Astrocyte (in vitro differentiated cells and primary cell): Measurements from ENCODE around the gene RAB27B. TPM values are rescaled to one million over a fixed set of nuclear protein-coding genes. Genes with fewer than 3 reads are reported as not detected.

ENCODE experiments used
- DNase-seq: peaks from one replicate; pipeline ENCODE4 v3.0.0-alpha.2; 2010; ENCODE audit warnings: low read depth
- FAIRE-seq: peaks from 2 replicates; lab custom pipeline; 2011; peaks lifted over from hg19 to GRCh38; lab: Jason Lieb, UNC
- H2AFZ ChIP-seq: 2 replicates; pipeline ENCODE4 v1.6.0; 2012; ENCODE audit warnings: low read depth, low read length, inconsistent platforms
- H3K27ac ChIP-seq: 2 replicates; pipeline ENCODE4 v1.5.1; 2011; ENCODE audit warnings: low read depth, low read length, inconsistent platforms
- H3K27me3 ChIP-seq: 2 replicates; pipeline ENCODE4 v1.6.0; 2011; ENCODE audit warnings: low read length, inconsistent platforms; ENCODE audit not compliant: insufficient read depth
- H3K36me3 ChIP-seq: 2 replicates; pipeline ENCODE4 v1.5.1; 2011; ENCODE audit warnings: low read length, inconsistent platforms; ENCODE audit not compliant: insufficient read depth
- H3K4me1 ChIP-seq: 2 replicates; pipeline ENCODE4 v1.5.1; 2011; ENCODE audit warnings: low read length, inconsistent platforms; ENCODE audit not compliant: insufficient read depth
- H3K4me2 ChIP-seq: 2 replicates; pipeline ENCODE4 v1.6.0; 2012; ENCODE audit warnings: low read length, inconsistent platforms
- H3K4me3 ChIP-seq: 2 replicates; pipeline ENCODE4 v1.5.1; 2011; ENCODE audit warnings: low read depth, mild to moderate bottlenecking, low read length, inconsistent platforms; ENCODE audit not compliant: insufficient read depth
- H3K79me2 ChIP-seq: 2 replicates; pipeline ENCODE4 v1.6.0; 2012; ENCODE audit warnings: mild to moderate bottlenecking, low read length, inconsistent platforms; ENCODE audit not compliant: insufficient read depth
- H3K9ac ChIP-seq: 2 replicates; pipeline ENCODE4 v1.6.0; 2012; ENCODE audit warnings: mild to moderate bottlenecking, low read length, inconsistent platforms
- H3K9me3 ChIP-seq: 2 replicates; pipeline ENCODE4 v1.5.1; 2012; ENCODE audit warnings: low read depth, mild to moderate bottlenecking, low read length, inconsistent platforms; ENCODE audit not compliant: insufficient read depth
- H4K20me1 ChIP-seq: 2 replicates; pipeline ENCODE4 v1.6.0; 2012; ENCODE audit warnings: low read length, inconsistent platforms; ENCODE audit not compliant: insufficient read depth
- H3K27ac Mint-ChIP-seq: one replicate; pipeline ENCODE4 v1.8.0; 2021; ENCODE audit warnings: mild to moderate bottlenecking, mixed read lengths; ENCODE audit not compliant: unreplicated experiment
- H3K27me3 Mint-ChIP-seq: one replicate; pipeline ENCODE4 v1.8.0; 2021; ENCODE audit warnings: low read depth, mixed read lengths; ENCODE audit not compliant: unreplicated experiment
- H3K36me3 Mint-ChIP-seq: one replicate; pipeline ENCODE4 v1.8.0; 2021; ENCODE audit warnings: low read depth, mixed read lengths; ENCODE audit not compliant: unreplicated experiment
- H3K4me1 Mint-ChIP-seq: one replicate; pipeline ENCODE4 v1.8.0; 2021; ENCODE audit warnings: low read depth, mixed read lengths; ENCODE audit not compliant: unreplicated experiment
- H3K4me3 Mint-ChIP-seq: one replicate; pipeline ENCODE4 v1.8.0; 2021; ENCODE audit warnings: mild to moderate bottlenecking, moderate library complexity, mixed read lengths; ENCODE audit not compliant: unreplicated experiment
- H3K9me3 Mint-ChIP-seq: one replicate; pipeline ENCODE4 v1.8.0; 2021; ENCODE audit warnings: mild to moderate bottlenecking, mixed read lengths; ENCODE audit not compliant: unreplicated experiment
- EZH2 ChIP-seq: IDR thresholded peaks from 2 replicates; pipeline ENCODE4 v1.6.1; 2012; ENCODE audit warnings: mild to moderate bottlenecking, low read length, inconsistent platforms; ENCODE audit not compliant: insufficient read depth
- total RNA-seq: library from RNA; stranded (reverse); gene quantifications from 2 replicates; pipeline ENCODE4 v1.2.1, GENCODE V29; 2021
- TF ChIP-seq, protein P1 (sequence below): IDR thresholded peaks from 2 replicates; pipeline ENCODE4 v1.5.1; 2011; ENCODE audit warnings: low read depth, mild to moderate bottlenecking, inconsistent platforms, low read length, moderate library complexity; ENCODE audit not compliant: insufficient read depth

The RAB27B gene
- total RNA-seq, 1 donor from 2014 or later = 0.91 TPM

DNA sequence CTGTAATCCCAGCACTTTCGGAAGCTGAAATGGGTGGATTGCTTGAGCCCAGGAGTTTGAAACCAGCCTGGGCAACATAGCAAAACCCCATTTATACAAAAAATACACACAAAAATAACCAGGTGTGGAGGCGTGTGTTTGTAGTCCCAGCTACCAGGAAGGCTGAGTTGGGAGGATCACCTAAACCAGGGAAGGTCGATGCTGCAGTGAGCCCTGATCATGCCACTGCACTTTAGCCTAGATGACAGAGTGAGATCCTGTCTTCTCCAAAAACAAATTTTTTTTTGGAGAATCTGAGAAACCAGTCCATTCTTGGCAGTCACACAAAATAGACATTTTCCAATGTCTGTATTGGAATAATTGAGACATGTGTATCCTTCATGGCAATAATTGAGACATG is 46.8 kb downstream of the RAB27B start:
- no peaks in the 10 kb centered on the region for H3K36me3 ChIP-seq
- no peaks in the 10 kb centered on the region for H3K9me3 ChIP-seq
- no peak overlapping the region for H3K4me2 ChIP-seq
- TF ChIP-seq EZH2 = no peak
- TF ChIP-seq, protein P1, sequence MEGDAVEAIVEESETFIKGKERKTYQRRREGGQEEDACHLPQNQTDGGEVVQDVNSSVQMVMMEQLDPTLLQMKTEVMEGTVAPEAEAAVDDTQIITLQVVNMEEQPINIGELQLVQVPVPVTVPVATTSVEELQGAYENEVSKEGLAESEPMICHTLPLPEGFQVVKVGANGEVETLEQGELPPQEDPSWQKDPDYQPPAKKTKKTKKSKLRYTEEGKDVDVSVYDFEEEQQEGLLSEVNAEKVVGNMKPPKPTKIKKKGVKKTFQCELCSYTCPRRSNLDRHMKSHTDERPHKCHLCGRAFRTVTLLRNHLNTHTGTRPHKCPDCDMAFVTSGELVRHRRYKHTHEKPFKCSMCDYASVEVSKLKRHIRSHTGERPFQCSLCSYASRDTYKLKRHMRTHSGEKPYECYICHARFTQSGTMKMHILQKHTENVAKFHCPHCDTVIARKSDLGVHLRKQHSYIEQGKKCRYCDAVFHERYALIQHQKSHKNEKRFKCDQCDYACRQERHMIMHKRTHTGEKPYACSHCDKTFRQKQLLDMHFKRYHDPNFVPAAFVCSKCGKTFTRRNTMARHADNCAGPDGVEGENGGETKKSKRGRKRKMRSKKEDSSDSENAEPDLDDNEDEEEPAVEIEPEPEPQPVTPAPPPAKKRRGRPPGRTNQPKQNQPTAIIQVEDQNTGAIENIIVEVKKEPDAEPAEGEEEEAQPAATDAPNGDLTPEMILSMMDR = no peak
- DNase-seq (no peak), FAIRE-seq (no peak)
- H2AFZ ChIP-seq = no peak overlapping the region
- no peak overlapping the region for H3K27ac ChIP-seq
- H4K20me1 ChIP-seq = no peaks in the 10 kb centered on the region
- H3K4me1 ChIP-seq = peaks cover 3% of the 10 kb centered on the region
- H3K36me3 Mint-ChIP-seq = no peaks in the 10 kb centered on the region
- no peaks in the 10 kb centered on the region for H3K27me3 Mint-ChIP-seq
- no peaks in the 10 kb centered on the region for H3K27me3 ChIP-seq
- H3K79me2 ChIP-seq = no peaks in the 10 kb centered on the region
- H3K9me3 Mint-ChIP-seq = peaks cover 4% of the 10 kb centered on the region
- H3K4me1 Mint-ChIP-seq = peaks cover 2% of the 10 kb centered on the region
- no peak overlapping the region for H3K4me3 Mint-ChIP-seq
- no peak overlapping the region for H3K27ac Mint-ChIP-seq
- no peak overlapping the region for H3K4me3 ChIP-seq
- H3K9ac ChIP-seq = no peak overlapping the region

DNA sequence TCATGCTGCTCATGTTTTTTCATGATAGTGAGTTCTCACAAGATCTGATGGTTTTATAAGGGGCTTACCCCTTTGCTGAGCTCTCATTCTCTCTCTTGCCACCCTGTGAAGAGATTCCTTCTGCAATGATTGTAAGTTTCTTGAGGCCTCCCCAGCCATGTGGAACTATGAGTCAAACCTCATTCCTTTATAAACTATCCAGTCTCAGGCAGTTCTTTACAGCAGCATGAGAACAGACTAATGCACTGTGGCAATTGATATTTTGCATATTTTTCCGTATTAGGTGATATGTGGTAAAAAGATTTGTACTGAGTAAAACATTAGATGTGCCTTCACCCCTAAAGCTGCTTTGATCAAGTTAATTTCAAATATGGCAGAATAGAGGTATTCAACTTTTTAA is 48.8 kb downstream of the RAB27B start:
- Histone ChIP-seq H3K27me3 (no peaks in the 10 kb centered on the region), H2AFZ (no peak overlapping the region), H3K4me3 (no peak overlapping the region), H3K36me3 (no peaks in the 10 kb centered on the region), H3K9me3 (no peaks in the 10 kb centered on the region), H4K20me1 (no peaks in the 10 kb centered on the region), H3K4me2 (no peak overlapping the region), H3K79me2 (no peaks in the 10 kb centered on the region), H3K9ac (no peak overlapping the region), H3K27ac (no peak overlapping the region), H3K4me1 (peaks cover 3% of the 10 kb centered on the region)
- Mint-ChIP-seq H3K27me3 (no peaks in the 10 kb centered on the region), H3K27ac (no peak overlapping the region), H3K36me3 (no peaks in the 10 kb centered on the region), H3K4me1 (peaks cover 4% of the 10 kb centered on the region), H3K9me3 (peaks cover 4% of the 10 kb centered on the region), H3K4me3 (no peak overlapping the region)
- TF ChIP-seq, protein P1 = no peak
- no peak for TF ChIP-seq EZH2
- FAIRE-seq = no peak
- no peak for DNase-seq

DNA sequence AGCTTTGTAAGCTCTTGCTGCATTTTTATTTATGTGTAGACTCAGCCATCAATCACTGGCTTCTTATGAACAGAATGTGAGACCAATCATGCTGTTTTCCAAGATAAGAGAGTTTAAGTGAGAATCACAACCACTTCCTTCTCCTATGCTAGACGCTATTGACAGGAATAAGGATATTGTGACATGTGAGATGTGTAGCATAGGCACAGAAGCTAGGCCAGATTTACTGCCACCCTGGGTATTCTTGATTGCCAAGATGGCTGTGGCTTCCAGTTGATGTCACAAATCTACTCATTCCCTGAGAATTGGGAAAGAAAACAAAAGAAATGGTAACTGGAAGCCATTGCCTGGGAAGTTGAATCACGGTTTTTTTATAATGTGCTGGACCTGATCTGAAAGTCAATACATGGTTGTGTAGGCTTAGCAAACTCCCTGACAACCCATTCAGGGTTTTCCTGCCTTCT is 49.9 kb downstream of the RAB27B start:
- Histone ChIP-seq H3K4me2 (no peak overlapping the region), H2AFZ (peak overlapping the region; percentile 29), H3K36me3 (no peaks in the 10 kb centered on the region), H3K9ac (no peak overlapping the region), H4K20me1 (no peaks in the 10 kb centered on the region), H3K79me2 (no peaks in the 10 kb centered on the region), H3K27me3 (no peaks in the 10 kb centered on the region), H3K4me3 (no peak overlapping the region), H3K27ac (no peak overlapping the region), H3K4me1 (peaks cover 3% of the 10 kb centered on the region), H3K9me3 (no peaks in the 10 kb centered on the region)
- no peak overlapping the region for H3K27ac Mint-ChIP-seq
- no peaks in the 10 kb centered on the region for H3K27me3 Mint-ChIP-seq
- peaks cover 4% of the 10 kb centered on the region for H3K9me3 Mint-ChIP-seq
- no peak for TF ChIP-seq EZH2
- TF ChIP-seq, protein P1 = no peak
- FAIRE-seq (no peak), DNase-seq (peak; percentile 25)
- H3K4me3 Mint-ChIP-seq = no peak overlapping the region
- peaks cover 4% of the 10 kb centered on the region for H3K4me1 Mint-ChIP-seq
- H3K36me3 Mint-ChIP-seq = no peaks in the 10 kb centered on the region
